ENCODE results near the gene TMEM181.

DNA sequence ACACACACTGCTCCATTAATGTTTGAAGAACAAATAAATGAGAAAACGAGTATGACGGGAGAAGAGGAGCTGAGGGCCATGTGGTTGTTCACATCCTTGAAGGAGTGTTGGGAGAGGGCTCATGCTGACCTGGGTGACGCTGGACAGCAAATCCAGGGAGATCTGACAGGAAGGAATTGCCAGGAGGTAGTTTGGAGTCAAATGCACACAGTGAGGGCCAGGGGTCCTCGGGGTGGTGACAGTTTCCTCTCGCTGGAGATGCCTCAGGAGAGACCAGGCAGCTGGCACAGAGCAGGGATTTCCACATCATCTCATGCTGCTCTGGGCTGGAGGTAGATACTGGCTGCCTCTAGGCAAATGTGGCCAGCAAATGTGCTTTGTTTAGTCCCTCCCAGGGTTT lies 2.0 kb upstream of the TMEM181 start:
- TF ChIP-seq EZH2 (IDR thresholded peaks at IDR 0.05; ENCODE audit: borderline replicate concordance, low read length): no peak
- TF ChIP-seq, protein P1, sequence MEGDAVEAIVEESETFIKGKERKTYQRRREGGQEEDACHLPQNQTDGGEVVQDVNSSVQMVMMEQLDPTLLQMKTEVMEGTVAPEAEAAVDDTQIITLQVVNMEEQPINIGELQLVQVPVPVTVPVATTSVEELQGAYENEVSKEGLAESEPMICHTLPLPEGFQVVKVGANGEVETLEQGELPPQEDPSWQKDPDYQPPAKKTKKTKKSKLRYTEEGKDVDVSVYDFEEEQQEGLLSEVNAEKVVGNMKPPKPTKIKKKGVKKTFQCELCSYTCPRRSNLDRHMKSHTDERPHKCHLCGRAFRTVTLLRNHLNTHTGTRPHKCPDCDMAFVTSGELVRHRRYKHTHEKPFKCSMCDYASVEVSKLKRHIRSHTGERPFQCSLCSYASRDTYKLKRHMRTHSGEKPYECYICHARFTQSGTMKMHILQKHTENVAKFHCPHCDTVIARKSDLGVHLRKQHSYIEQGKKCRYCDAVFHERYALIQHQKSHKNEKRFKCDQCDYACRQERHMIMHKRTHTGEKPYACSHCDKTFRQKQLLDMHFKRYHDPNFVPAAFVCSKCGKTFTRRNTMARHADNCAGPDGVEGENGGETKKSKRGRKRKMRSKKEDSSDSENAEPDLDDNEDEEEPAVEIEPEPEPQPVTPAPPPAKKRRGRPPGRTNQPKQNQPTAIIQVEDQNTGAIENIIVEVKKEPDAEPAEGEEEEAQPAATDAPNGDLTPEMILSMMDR (conservative IDR thresholded peaks at IDR 0.05 in 1 of 2, IDR thresholded peaks at IDR 0.05 in 1 of 2; ENCODE audit: extremely low read depth in 1 of 2, insufficient read depth in 1 of 2, low read depth in 1 of 2, low read length in 2 of 2): no peak

Data from mammary epithelial cell (primary cell).